Keratinocyte (primary cell): ENCODE results near the gene CTNNA2.

Source experiments
- EZH2 ChIP-seq: IDR thresholded peaks from one replicate; pipeline ENCODE4 v1.6.1; 2012; ENCODE audit warnings: inconsistent platforms, mild to moderate bottlenecking, low read length, moderate library complexity
- TF ChIP-seq, protein P1 (sequence below), 3 experiments: IDR thresholded peaks in 1 of 3; conservative IDR thresholded peaks in 1 of 3; optimal IDR thresholded peaks in 1 of 3; 2 replicates in 2 of 3; 3 replicates in 1 of 3; pipeline versions ENCODE3 to v1.5.1; 2011; ENCODE audit warnings: low read length in 3 of 3, mild to moderate bottlenecking in 3 of 3, moderate library complexity in 2 of 3, control low read depth in 1 of 3, inconsistent platforms in 1 of 3; ENCODE audit not compliant: insufficient read depth in 2 of 3; ENCODE audit errors: extremely low read depth in 1 of 3

DNA sequence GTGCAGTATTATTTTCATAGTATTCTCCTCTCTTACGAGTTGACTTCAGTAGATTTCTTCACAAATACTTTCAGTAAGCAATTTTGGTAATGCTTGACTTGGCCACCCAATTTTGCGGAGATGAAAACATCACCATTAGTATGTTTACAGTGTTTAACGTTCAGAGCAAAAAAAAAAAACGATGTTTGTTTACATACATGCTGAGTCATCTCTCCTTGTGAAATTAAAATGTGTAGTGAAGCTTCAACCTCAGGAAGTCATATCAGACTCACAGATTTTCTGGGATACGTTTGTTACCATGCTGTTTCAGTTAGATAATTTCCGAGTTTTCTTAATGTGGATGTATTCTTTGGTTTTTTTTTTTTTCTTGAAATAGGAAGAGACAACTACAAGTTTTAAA lies 100.1 kb downstream of the CTNNA2 start:
- TF ChIP-seq, protein P1, sequence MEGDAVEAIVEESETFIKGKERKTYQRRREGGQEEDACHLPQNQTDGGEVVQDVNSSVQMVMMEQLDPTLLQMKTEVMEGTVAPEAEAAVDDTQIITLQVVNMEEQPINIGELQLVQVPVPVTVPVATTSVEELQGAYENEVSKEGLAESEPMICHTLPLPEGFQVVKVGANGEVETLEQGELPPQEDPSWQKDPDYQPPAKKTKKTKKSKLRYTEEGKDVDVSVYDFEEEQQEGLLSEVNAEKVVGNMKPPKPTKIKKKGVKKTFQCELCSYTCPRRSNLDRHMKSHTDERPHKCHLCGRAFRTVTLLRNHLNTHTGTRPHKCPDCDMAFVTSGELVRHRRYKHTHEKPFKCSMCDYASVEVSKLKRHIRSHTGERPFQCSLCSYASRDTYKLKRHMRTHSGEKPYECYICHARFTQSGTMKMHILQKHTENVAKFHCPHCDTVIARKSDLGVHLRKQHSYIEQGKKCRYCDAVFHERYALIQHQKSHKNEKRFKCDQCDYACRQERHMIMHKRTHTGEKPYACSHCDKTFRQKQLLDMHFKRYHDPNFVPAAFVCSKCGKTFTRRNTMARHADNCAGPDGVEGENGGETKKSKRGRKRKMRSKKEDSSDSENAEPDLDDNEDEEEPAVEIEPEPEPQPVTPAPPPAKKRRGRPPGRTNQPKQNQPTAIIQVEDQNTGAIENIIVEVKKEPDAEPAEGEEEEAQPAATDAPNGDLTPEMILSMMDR (optimal IDR thresholded peaks at IDR 0.05 in 1 of 3, IDR thresholded peaks at IDR 0.05 in 1 of 3, conservative IDR thresholded peaks at IDR 0.05 in 1 of 3; ENCODE audit: extremely low read depth in 1 of 3, insufficient read depth in 2 of 3, low read length in 3 of 3), result no peak
- TF ChIP-seq EZH2, result no peak
